ENCODE results near the gene CASP2.
"Not testable (repeated sequence)": the region's sequence is repeated elsewhere in the genome, so short reads cannot be mapped to it uniquely, and the experiment has no call there.

CASP2 gene

GRCh38 chr7:143289421-143289820 is 1.3 kb downstream of the CASP2 start:
- DNase-seq (ENCODE audit: low read depth) = no peak
- peak overlapping the region; percentile 78 for H3K4me3 ChIP-seq (ENCODE audit: low read depth, low read length)
- TF ChIP-seq CTCF (IDR thresholded peaks at IDR 0.05; ENCODE audit: insufficient read depth, low read depth, low read length, missing control alignments) = no peak

- DNase-seq (ENCODE audit: low read depth) = not testable (repeated sequence)
- H3K4me3 ChIP-seq (ENCODE audit: low read depth, low read length) = peak overlapping the region; percentile 78
Measured at GRCh38 chr7:143289888-143290287, 1.7 kb downstream of the CASP2 start.

- TF ChIP-seq CTCF (IDR thresholded peaks at IDR 0.05; ENCODE audit: insufficient read depth, low read depth, low read length, missing control alignments) = no peak
- DNase-seq (ENCODE audit: low read depth) = no peak
- H3K4me3 ChIP-seq (ENCODE audit: low read depth, low read length) = no peak overlapping the region; the same call in 1 of the 2 replicates
Measured at GRCh38 chr7:143290293-143290692, 2.1 kb downstream of the CASP2 start.

GRCh38 chr7:143292876-143293275 is 4.7 kb downstream of the CASP2 start:
- H3K4me3 ChIP-seq (ENCODE audit: low read depth, low read length) = no peak overlapping the region
- DNase-seq (ENCODE audit: low read depth) = no peak
- TF ChIP-seq CTCF (IDR thresholded peaks at IDR 0.05; ENCODE audit: insufficient read depth, low read depth, low read length, missing control alignments) = no peak

GRCh38 chr7:143295870-143296269 is 7.7 kb downstream of the CASP2 start:
- TF ChIP-seq CTCF (IDR thresholded peaks at IDR 0.05; ENCODE audit: insufficient read depth, low read depth, low read length, missing control alignments) = no peak

GRCh38 chr7:143296686-143297085 is 8.5 kb downstream of the CASP2 start:
- TF ChIP-seq CTCF (IDR thresholded peaks at IDR 0.05; ENCODE audit: insufficient read depth, low read depth, low read length, missing control alignments) = no peak
- DNase-seq (ENCODE audit: low read depth) = no peak
- no peak overlapping the region for H3K4me3 ChIP-seq (ENCODE audit: low read depth, low read length)

More at GRCh38 chr7:143295870-143296269, 7.7 kb downstream of the CASP2 start:
- no peak overlapping the region for H3K4me3 ChIP-seq (ENCODE audit: low read depth, low read length)
- no peak for DNase-seq (ENCODE audit: low read depth)

GRCh38 chr7:143299346-143299745 is 11.2 kb downstream of the CASP2 start:
- no peak for DNase-seq (ENCODE audit: low read depth)
- H3K4me3 ChIP-seq (ENCODE audit: low read depth, low read length) = no peak overlapping the region
- no peak for TF ChIP-seq CTCF (IDR thresholded peaks at IDR 0.05; ENCODE audit: insufficient read depth, low read depth, low read length, missing control alignments)

Data from GM12865 (cell line).